Measurements from ENCODE around the gene RAB12.

The RAB12 gene

GRCh38 chr18:8629602-8630001, 20.4 kb downstream of the RAB12 start:
- TF ChIP-seq TOX (CRISPR knock-in tag; IDR thresholded peaks at IDR 0.05; ENCODE audit: borderline replicate concordance), result no peak
- ATAC-seq, result no peak

GRCh38 chr18:8630546-8630945, 21.3 kb downstream of the RAB12 start:
- no peak for ATAC-seq
- TF ChIP-seq TOX (CRISPR knock-in tag; IDR thresholded peaks at IDR 0.05; ENCODE audit: borderline replicate concordance), result no peak
- no peak for TF ChIP-seq TCF4 (CRISPR knock-in tag; IDR thresholded peaks at IDR 0.05; ENCODE audit: borderline replicate concordance)
- TF ChIP-seq PPARA (CRISPR knock-in tag; IDR thresholded peaks at IDR 0.05; ENCODE audit: borderline replicate concordance), result no peak

GRCh38 chr18:8631265-8631664, 22.0 kb downstream of the RAB12 start:
- TF ChIP-seq OSR1 (CRISPR knock-in tag; IDR thresholded peaks at IDR 0.05) (no peak), RARB (CRISPR knock-in tag; IDR thresholded peaks at IDR 0.05) (no peak), ZNF70 (CRISPR knock-in tag; IDR thresholded peaks at IDR 0.05) (no peak), PPARA (CRISPR knock-in tag; IDR thresholded peaks at IDR 0.05; ENCODE audit: borderline replicate concordance) (no peak), ZFP3 (CRISPR knock-in tag; IDR thresholded peaks at IDR 0.05) (no peak), BACH2 (CRISPR knock-in tag; IDR thresholded peaks at IDR 0.05; ENCODE audit: borderline replicate concordance) (no peak), ISL1 (CRISPR knock-in tag; IDR thresholded peaks at IDR 0.05) (no peak), TOX (CRISPR knock-in tag; IDR thresholded peaks at IDR 0.05; ENCODE audit: borderline replicate concordance) (no peak), PATZ1 (CRISPR knock-in tag; IDR thresholded peaks at IDR 0.05; ENCODE audit: borderline replicate concordance) (no peak), CREB5 (CRISPR knock-in tag; IDR thresholded peaks at IDR 0.05; ENCODE audit: low read depth) (no peak), CSDC2 (CRISPR knock-in tag; IDR thresholded peaks at IDR 0.05) (no peak), SNAI2 (CRISPR knock-in tag; IDR thresholded peaks at IDR 0.05) (no peak), ZNF8 (CRISPR knock-in tag; IDR thresholded peaks at IDR 0.05) (no peak), TCF4 (CRISPR knock-in tag; IDR thresholded peaks at IDR 0.05; ENCODE audit: borderline replicate concordance) (no peak), ZNF565 (CRISPR knock-in tag; conservative IDR thresholded peaks at IDR 0.05; ENCODE audit: low read depth) (no peak), ESRRG (CRISPR knock-in tag; IDR thresholded peaks at IDR 0.05) (no peak), ZFP30 (CRISPR knock-in tag; IDR thresholded peaks at IDR 0.05) (no peak), ZC3H10 (CRISPR knock-in tag; IDR thresholded peaks at IDR 0.05) (no peak)

GRCh38 chr18:8632386-8632785, 23.1 kb downstream of the RAB12 start:
- no peak for ATAC-seq
- TF ChIP-seq ZNF70 (CRISPR knock-in tag; IDR thresholded peaks at IDR 0.05) (no peak), PPARA (CRISPR knock-in tag; IDR thresholded peaks at IDR 0.05; ENCODE audit: borderline replicate concordance) (no peak), OSR1 (CRISPR knock-in tag; IDR thresholded peaks at IDR 0.05) (no peak), GLIS3 (CRISPR knock-in tag; IDR thresholded peaks at IDR 0.05) (no peak), CREB5 (CRISPR knock-in tag; IDR thresholded peaks at IDR 0.05; ENCODE audit: low read depth) (no peak), ESRRG (CRISPR knock-in tag; IDR thresholded peaks at IDR 0.05) (no peak), ISL1 (CRISPR knock-in tag; IDR thresholded peaks at IDR 0.05) (no peak), TSHZ2 (CRISPR knock-in tag; IDR thresholded peaks at IDR 0.05) (no peak)

More at GRCh38 chr18:8631265-8631664, 22.0 kb downstream of the RAB12 start:
- no peak for ATAC-seq

- no peak for ATAC-seq
- TF ChIP-seq POU6F1 (CRISPR knock-in tag; IDR thresholded peaks at IDR 0.05; ENCODE audit: borderline replicate concordance, low read depth), result no peak
- TF ChIP-seq ISL1 (CRISPR knock-in tag; IDR thresholded peaks at IDR 0.05), result no peak
- TF ChIP-seq ZFP3 (CRISPR knock-in tag; IDR thresholded peaks at IDR 0.05), result no peak
- TF ChIP-seq PPARA (CRISPR knock-in tag; IDR thresholded peaks at IDR 0.05; ENCODE audit: borderline replicate concordance), result no peak
- no peak for TF ChIP-seq CSRNP3 (CRISPR knock-in tag; IDR thresholded peaks at IDR 0.05)
- no peak for TF ChIP-seq ARNTL (CRISPR knock-in tag; IDR thresholded peaks at IDR 0.05; ENCODE audit: borderline replicate concordance, low read depth)
- no peak for TF ChIP-seq ZFP30 (CRISPR knock-in tag; IDR thresholded peaks at IDR 0.05)
- no peak for TF ChIP-seq TCF4 (CRISPR knock-in tag; IDR thresholded peaks at IDR 0.05; ENCODE audit: borderline replicate concordance)
- TF ChIP-seq SNAI2 (CRISPR knock-in tag; IDR thresholded peaks at IDR 0.05), result no peak
- no peak for TF ChIP-seq TOX (CRISPR knock-in tag; IDR thresholded peaks at IDR 0.05; ENCODE audit: borderline replicate concordance)
- TF ChIP-seq ZNF8 (CRISPR knock-in tag; IDR thresholded peaks at IDR 0.05), result no peak
- no peak for TF ChIP-seq OSR1 (CRISPR knock-in tag; IDR thresholded peaks at IDR 0.05)
These were observed 25.3 kb downstream of the RAB12 start for GRCh38 chr18:8634508-8634907.

All from SK-N-SH treated with all-trans-retinoic acid at 6 μM for 48 hours (cell line).